Keratinocyte (primary cell): Measurements from ENCODE around the gene CCNL2. TPM values are rescaled to one million over a fixed set of nuclear protein-coding genes. Genes with fewer than 3 reads are reported as not detected.

Experiments used
- DNase-seq: peaks from one replicate; pipeline ENCODE4 v3.0.0-alpha.2; 2011; ENCODE audit warnings: low read depth, missing footprints, low spot score
- FAIRE-seq: peaks from 2 replicates; lab custom pipeline; 2011; peaks lifted over from hg19 to GRCh38; lab: Jason Lieb, UNC
- H2AFZ ChIP-seq: 2 replicates; pipeline ENCODE4 v1.6.0; 2012; ENCODE audit warnings: low read length, control low read depth, inconsistent platforms; ENCODE audit not compliant: control insufficient read depth
- H3K27ac ChIP-seq: 2 replicates; pipeline ENCODE4 v1.5.1; 2011; ENCODE audit warnings: low read length; ENCODE audit not compliant: control insufficient read depth, insufficient read depth
- H3K27me3 ChIP-seq: 3 replicates; pipeline ENCODE4 v1.6.0; 2011; ENCODE audit warnings: low read length; ENCODE audit not compliant: control insufficient read depth, insufficient read depth; ENCODE audit errors: extremely low read depth
- H3K36me3 ChIP-seq, 2 experiments: 2 replicates in 1 of 2; 3 replicates in 1 of 2; pipeline ENCODE4 v1.5.1; 2011; ENCODE audit warnings: low read length in 2 of 2, mild to moderate bottlenecking in 1 of 2; ENCODE audit not compliant: control insufficient read depth in 2 of 2, insufficient read depth in 2 of 2; ENCODE audit errors: extremely low read depth in 1 of 2
- H3K4me1 ChIP-seq: 3 replicates; pipeline ENCODE4 v1.5.1; 2011; ENCODE audit warnings: low read length; ENCODE audit not compliant: control insufficient read depth, insufficient read depth; ENCODE audit errors: extremely low read depth
- H3K4me2 ChIP-seq: 3 replicates; pipeline ENCODE4 v1.6.0; 2011; ENCODE audit warnings: low read depth, low read length; ENCODE audit not compliant: control insufficient read depth, insufficient read depth; ENCODE audit errors: extremely low read depth
- H3K4me3 ChIP-seq, 3 experiments: fragments of 200-600 bp in 1 of 3; sonication (generic) in 1 of 3; 2 replicates in 2 of 3; 3 replicates in 1 of 3; pipeline ENCODE4 v1.5.1; 2011 to 2016; ENCODE audit warnings: low read length in 3 of 3, mild to moderate bottlenecking in 3 of 3, control low read depth in 2 of 3, inconsistent platforms in 1 of 3, low read depth in 1 of 3, mixed read lengths in 1 of 3, mixed run types in 1 of 3, moderate library complexity in 1 of 3; ENCODE audit not compliant: control insufficient read depth in 2 of 3, insufficient read depth in 2 of 3; ENCODE audit errors: extremely low read depth in 1 of 3
- H3K79me2 ChIP-seq: 2 replicates; pipeline ENCODE4 v1.6.0; 2012; ENCODE audit warnings: low read length; ENCODE audit not compliant: control insufficient read depth, insufficient read depth
- H3K9ac ChIP-seq: 3 replicates; pipeline ENCODE4 v1.6.0; 2011; ENCODE audit warnings: low read length; ENCODE audit not compliant: control insufficient read depth, insufficient read depth; ENCODE audit errors: extremely low read depth
- H3K9me1 ChIP-seq: 3 replicates; pipeline ENCODE4 v1.6.0; 2011; ENCODE audit warnings: low read length; ENCODE audit not compliant: control insufficient read depth, insufficient read depth; ENCODE audit errors: extremely low read depth
- H3K9me3 ChIP-seq: 2 replicates; pipeline ENCODE4 v1.5.1; 2012; ENCODE audit warnings: low read depth, low read length; ENCODE audit not compliant: control insufficient read depth
- H4K20me1 ChIP-seq: 3 replicates; pipeline ENCODE4 v1.6.0; 2011; ENCODE audit warnings: low read length; ENCODE audit not compliant: control insufficient read depth, insufficient read depth; ENCODE audit errors: extremely low read depth
- CTCF ChIP-seq, 3 experiments: IDR thresholded peaks in 1 of 3; conservative IDR thresholded peaks in 1 of 3; optimal IDR thresholded peaks in 1 of 3; 2 replicates in 2 of 3; 3 replicates in 1 of 3; pipeline versions ENCODE3 to v1.5.1; 2011; ENCODE audit warnings: low read length in 3 of 3, mild to moderate bottlenecking in 3 of 3, moderate library complexity in 2 of 3, control low read depth in 1 of 3, inconsistent platforms in 1 of 3; ENCODE audit not compliant: insufficient read depth in 2 of 3; ENCODE audit errors: extremely low read depth in 1 of 3
- EZH2 ChIP-seq: IDR thresholded peaks from one replicate; pipeline ENCODE4 v1.6.1; 2012; ENCODE audit warnings: inconsistent platforms, mild to moderate bottlenecking, low read length, moderate library complexity
- dilution Hi-C: fragments of 300-500 bp; cut with MboI; formaldehyde crosslinking; loops from one replicate; pipeline ENCODE4 v1.7.0; 2020; ENCODE audit warnings: low sequenced_read_pairs; ENCODE audit not compliant: extremely low pct_ligation_motif_present
- polyA plus RNA-seq, 5 experiments: library from polyadenylated mRNA; depleted of rRNA in 3 of 5; stranded (reverse) in 3 of 5; stranded (forward) in 1 of 5; unstranded in 1 of 5; fragments of >200 nt; gene quantifications; 1 replicate in 1 of 5; 2 replicates in 3 of 5; 3 replicates in 1 of 5; pipeline versions ENCODE4 v1.2.1 to v1.2.3, GENCODE V29; 2011 to 2012; ENCODE audit warnings: missing spikeins in 2 of 5, low read depth in 1 of 5, low replicate concordance in 1 of 5

CCNL2 gene
- polyA plus RNA-seq, 1 donor (not counting 4 experiments of a cell fraction or from before 2014, with no cell fraction given) = 140 TPM

GRCh38 chr1:1373051-1373814 is 25.9 kb downstream of the CCNL2 start:
- Histone ChIP-seq H3K27me3 (no peaks in the 10 kb centered on the region), H3K9me3 (no peaks in the 10 kb centered on the region), H4K20me1 (no peaks in the 10 kb centered on the region), H2AFZ (no peak overlapping the region), H3K4me3 (peak overlapping the region in 2 of 3 experiments; percentile 89), H3K9me1 (no peaks in the 10 kb centered on the region), H3K4me1 (peaks cover 12% of the 10 kb centered on the region), H3K4me2 (peak overlapping the region; percentile 97), H3K79me2 (peaks cover 30% of the 10 kb centered on the region), H3K27ac (no peak overlapping the region), H3K9ac (peak overlapping the region; percentile 9), H3K36me3 (peaks cover 3 to 8% of the 10 kb centered on the region in 2 experiments)
- TF ChIP-seq EZH2 (no peak), CTCF (optimal IDR thresholded peaks at IDR 0.05 in 1 of 3, IDR thresholded peaks at IDR 0.05 in 1 of 3, conservative IDR thresholded peaks at IDR 0.05 in 1 of 3; ENCODE audit: extremely low read depth in 1 of 3, insufficient read depth in 2 of 3, low read length in 3 of 3) (no peak)
- FAIRE-seq (no peak), DNase-seq (no peak)
- dilution Hi-C loops = no loop called here

DNA sequence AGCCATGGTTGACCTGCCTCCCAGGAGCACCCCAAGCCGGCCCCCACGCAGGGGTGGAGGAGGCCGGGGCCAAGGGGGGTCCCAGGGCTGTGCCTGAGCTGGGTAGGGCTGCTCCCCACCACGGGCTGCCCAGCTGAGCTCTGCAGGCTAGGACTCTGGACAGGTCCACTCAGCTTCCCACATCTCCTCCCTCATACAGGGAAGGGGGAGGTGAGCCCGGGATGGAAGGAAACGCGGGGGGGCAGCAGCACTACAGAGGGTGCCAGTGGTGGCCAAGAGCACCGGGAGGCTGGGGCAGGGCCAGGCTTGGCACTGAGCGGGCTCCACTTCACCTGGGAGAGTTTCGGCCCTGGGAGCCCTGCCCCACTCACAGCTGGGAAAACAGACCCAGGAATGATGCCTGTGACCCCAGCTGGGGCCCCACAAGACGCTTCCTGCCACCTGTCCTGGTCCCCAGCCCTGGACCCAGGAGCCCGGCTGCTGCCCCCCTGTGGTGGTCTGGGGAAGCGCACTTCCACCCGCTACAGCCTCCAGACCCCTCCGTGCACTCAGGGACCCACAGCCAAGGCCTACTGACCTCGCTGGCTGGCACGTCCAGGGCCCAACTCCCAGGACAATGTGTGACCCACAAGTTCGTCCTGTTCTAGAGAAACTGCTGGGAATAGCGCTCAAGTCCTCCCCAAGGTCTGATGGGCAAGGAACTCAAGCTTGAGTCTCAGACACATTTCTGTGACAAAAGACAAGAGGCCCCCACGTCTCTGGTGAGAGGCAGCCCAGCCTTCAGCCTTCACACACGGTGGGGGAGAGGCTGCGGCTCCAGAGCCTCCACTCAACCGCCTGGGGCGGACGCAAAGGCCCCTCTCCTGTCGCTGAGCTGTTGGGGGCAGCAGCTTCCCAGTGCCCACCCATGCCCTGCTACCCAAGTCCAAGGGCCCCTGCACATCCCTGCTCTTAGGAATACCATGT is 27.1 kb downstream of the CCNL2 start:
- H2AFZ ChIP-seq = no peak overlapping the region
- H3K27me3 ChIP-seq = no peaks in the 10 kb centered on the region
- DNase-seq (no peak), FAIRE-seq (no peak)
- H3K4me3 ChIP-seq = no peak overlapping the region
- H3K9me1 ChIP-seq = no peaks in the 10 kb centered on the region
- peaks cover 12% of the 10 kb centered on the region for H3K4me1 ChIP-seq
- no peak overlapping the region for H3K9ac ChIP-seq
- TF ChIP-seq CTCF (optimal IDR thresholded peaks at IDR 0.05 in 1 of 3, IDR thresholded peaks at IDR 0.05 in 1 of 3, conservative IDR thresholded peaks at IDR 0.05 in 1 of 3; ENCODE audit: extremely low read depth in 1 of 3, insufficient read depth in 2 of 3, low read length in 3 of 3) (peak; percentile 74 to 98 (median 76)), EZH2 (no peak)
- dilution Hi-C loops = no loop called here
- no peaks in the 10 kb centered on the region for H4K20me1 ChIP-seq
- no peak overlapping the region for H3K27ac ChIP-seq
- peaks cover 30% of the 10 kb centered on the region for H3K79me2 ChIP-seq
- no peak overlapping the region for H3K4me2 ChIP-seq
- peaks cover 3% of the 10 kb centered on the region for H3K9me3 ChIP-seq
- peaks cover 3 to 8% of the 10 kb centered on the region in 2 experiments for H3K36me3 ChIP-seq
